Naive B cell (primary cell): Measurements from ENCODE around the gene OR2S2. TPM values are rescaled to one million over a fixed set of nuclear protein-coding genes. Genes with fewer than 3 reads are reported as not detected.

ENCODE experiments used
- ATAC-seq, 2 donors: fragments of 150-1000 bp; cut with Tn5 transposase; 2 replicates each; pipeline ENCODE4 v1.10.0; 2021; ENCODE audit warnings: low read depth in 2 of 2, mild to moderate bottlenecking in 2 of 2, moderate library complexity in 2 of 2
- DNase-seq: peaks from one replicate; pipeline ENCODE4 v3.0.0; 2022
- H3K27ac Mint-ChIP-seq, 6 donors: one replicate each; pipeline ENCODE4 v1.8.0; 2020 to 2022; ENCODE audit warnings: mild to moderate bottlenecking in 6 of 6, mixed read lengths in 6 of 6, moderate library complexity in 5 of 6, inconsistent platforms in 2 of 6
- H3K27me3 Mint-ChIP-seq, 3 donors: one replicate each; pipeline ENCODE4 v1.8.0; 2021 to 2022; ENCODE audit warnings: mixed read lengths in 3 of 3, mild to moderate bottlenecking in 1 of 3
- H3K36me3 Mint-ChIP-seq, 2 donors: one replicate each; pipeline ENCODE4 v1.8.0; 2020 to 2022; ENCODE audit warnings: mixed read lengths in 2 of 2, inconsistent platforms in 1 of 2, mild to moderate bottlenecking in 1 of 2
- H3K4me1 Mint-ChIP-seq, 3 donors: one replicate each; pipeline ENCODE4 v1.8.0; 2020 to 2022; ENCODE audit warnings: mixed read lengths in 3 of 3, inconsistent platforms in 1 of 3, mild to moderate bottlenecking in 1 of 3, moderate library complexity in 1 of 3
- H3K4me3 Mint-ChIP-seq, 8 donors: one replicate each; pipeline ENCODE4 v1.8.0; 2020 to 2022; ENCODE audit warnings: mild to moderate bottlenecking in 8 of 8, mixed read lengths in 8 of 8, moderate library complexity in 8 of 8, inconsistent platforms in 2 of 8
- H3K9me3 Mint-ChIP-seq, 7 donors: one replicate each; pipeline ENCODE4 v1.8.0; 2020 to 2022; ENCODE audit warnings: mixed read lengths in 7 of 7, mild to moderate bottlenecking in 5 of 7, inconsistent platforms in 2 of 7, moderate library complexity in 1 of 7
- polyA plus RNA-seq, 6 donors: library from polyadenylated mRNA; unstranded; fragments of 300-500 nt; fragmentation: Illumina TruSeq; gene quantifications; one replicate each; pipeline ENCODE4 v1.2.3, GENCODE V29; 2021; ENCODE audit warnings: low read depth in 6 of 6

OR2S2 gene
- polyA plus RNA-seq, 6 donors from 2014 or later, result not detected

GRCh38 chr9:35954942-35955546 lies 2.9 kb downstream of the OR2S2 start:
- Mint-ChIP-seq H3K36me3 (no peaks in the 10 kb centered on the region), H3K4me1 (peaks cover 0 to 3% (median 0%) of the 10 kb centered on the region in 3 donors), H3K27ac (no peak overlapping the region), H3K9me3 (peaks cover 0 to 2% (median 0%) of the 10 kb centered on the region in 7 donors), H3K27me3 (peaks cover 41 to 46% (median 44%) of the 10 kb centered on the region in 3 donors), H3K4me3 (no peak overlapping the region)
- ATAC-seq (peak; percentile 75 to 86), DNase-seq (peak; percentile 57)

- Mint-ChIP-seq H3K27ac (peak overlapping the region in 1 of 6 donors; percentile 63), H3K4me3 (no peak overlapping the region), H3K36me3 (no peaks in the 10 kb centered on the region), H3K27me3 (peaks cover 35 to 48% (median 40%) of the 10 kb centered on the region in 3 donors), H3K4me1 (peaks cover 0 to 3% (median 0%) of the 10 kb centered on the region in 3 donors), H3K9me3 (peaks cover 0 to 2% (median 0%) of the 10 kb centered on the region in 7 donors)
- no peak for ATAC-seq
- DNase-seq, result no peak
Measured at GRCh38 chr9:35952526-35953191, 5.3 kb downstream of the OR2S2 start.

- H3K27ac Mint-ChIP-seq, result no peak overlapping the region
- H3K9me3 Mint-ChIP-seq, result peaks cover 0 to 2% (median 0%) of the 10 kb centered on the region in 7 donors
- peaks cover 0 to 3% (median 0%) of the 10 kb centered on the region in 3 donors for H3K4me1 Mint-ChIP-seq
- H3K4me3 Mint-ChIP-seq, result no peak overlapping the region
- ATAC-seq (no peak), DNase-seq (no peak)
- no peaks in the 10 kb centered on the region for H3K36me3 Mint-ChIP-seq
- H3K27me3 Mint-ChIP-seq, result peaks cover 26 to 42% (median 31%) of the 10 kb centered on the region in 3 donors
Measured at GRCh38 chr9:35951736-35952135, 6.2 kb downstream of the OR2S2 start.

GRCh38 chr9:35948901-35949318 lies 9.0 kb downstream of the OR2S2 start:
- H3K4me3 Mint-ChIP-seq, result no peak overlapping the region
- no peaks in the 10 kb centered on the region for H3K36me3 Mint-ChIP-seq
- H3K9me3 Mint-ChIP-seq, result peaks cover 0 to 2% (median 0%) of the 10 kb centered on the region in 7 donors
- DNase-seq (no peak), ATAC-seq (no peak)
- H3K4me1 Mint-ChIP-seq, result peaks cover 5 to 6% (median 5%) of the 10 kb centered on the region in 3 donors
- peaks cover 35 to 49% (median 46%) of the 10 kb centered on the region in 3 donors for H3K27me3 Mint-ChIP-seq
- H3K27ac Mint-ChIP-seq, result no peak overlapping the region

GRCh38 chr9:35948451-35948850 lies 9.5 kb downstream of the OR2S2 start:
- H3K9me3 Mint-ChIP-seq, result peaks cover 0 to 2% (median 0%) of the 10 kb centered on the region in 7 donors
- DNase-seq (no peak), ATAC-seq (no peak)
- peaks cover 39 to 48% (median 47%) of the 10 kb centered on the region in 3 donors for H3K27me3 Mint-ChIP-seq
- no peaks in the 10 kb centered on the region for H3K36me3 Mint-ChIP-seq
- H3K4me3 Mint-ChIP-seq, result no peak overlapping the region
- H3K27ac Mint-ChIP-seq, result no peak overlapping the region
- H3K4me1 Mint-ChIP-seq, result peaks cover 5 to 6% (median 5%) of the 10 kb centered on the region in 3 donors

- Mint-ChIP-seq H3K27me3 (peaks cover 39 to 59% (median 55%) of the 10 kb centered on the region in 3 donors), H3K4me1 (peaks cover 5 to 6% (median 5%) of the 10 kb centered on the region in 3 donors), H3K4me3 (no peak overlapping the region), H3K36me3 (no peaks in the 10 kb centered on the region), H3K9me3 (peaks cover 0 to 2% (median 0%) of the 10 kb centered on the region in 7 donors), H3K27ac (no peak overlapping the region)
- peak; percentile 54 to 73 for ATAC-seq
- peak; percentile 45 for DNase-seq
Measured at GRCh38 chr9:35945341-35946018, 12.5 kb downstream of the OR2S2 start.

- no peak overlapping the region for H3K4me3 Mint-ChIP-seq
- H3K4me1 Mint-ChIP-seq, result peaks cover 5 to 6% (median 5%) of the 10 kb centered on the region in 3 donors
Measured at GRCh38 chr9:35944841-35945240, 13.1 kb downstream of the OR2S2 start.

GRCh38 chr9:35944173-35944572 lies 13.8 kb downstream of the OR2S2 start:
- Mint-ChIP-seq H3K27ac (no peak overlapping the region), H3K36me3 (no peaks in the 10 kb centered on the region), H3K27me3 (peaks cover 43 to 56% (median 49%) of the 10 kb centered on the region in 3 donors), H3K9me3 (no peaks in the 10 kb centered on the region), H3K4me3 (no peak overlapping the region), H3K4me1 (peaks cover 5 to 6% (median 5%) of the 10 kb centered on the region in 3 donors)
- ATAC-seq (no peak), DNase-seq (no peak)

More at GRCh38 chr9:35944841-35945240, 13.1 kb downstream of the OR2S2 start:
- Mint-ChIP-seq H3K9me3 (no peaks in the 10 kb centered on the region), H3K36me3 (no peaks in the 10 kb centered on the region), H3K27me3 (peaks cover 41 to 60% (median 55%) of the 10 kb centered on the region in 3 donors), H3K27ac (no peak overlapping the region)
- ATAC-seq, result no peak
- DNase-seq, result no peak

- H3K27me3 Mint-ChIP-seq, result peaks cover 45 to 51% (median 50%) of the 10 kb centered on the region in 3 donors
- H3K9me3 Mint-ChIP-seq, result peaks cover 0 to 2% (median 0%) of the 10 kb centered on the region in 7 donors
- no peak overlapping the region for H3K27ac Mint-ChIP-seq
- peaks cover 11 to 21% (median 18%) of the 10 kb centered on the region in 3 donors for H3K4me1 Mint-ChIP-seq
- DNase-seq (no peak), ATAC-seq (no peak)
- H3K36me3 Mint-ChIP-seq, result no peaks in the 10 kb centered on the region
- H3K4me3 Mint-ChIP-seq, result no peak overlapping the region
Measured at GRCh38 chr9:35942286-35942685, 15.7 kb downstream of the OR2S2 start.

GRCh38 chr9:35940458-35941407 lies 17.2 kb downstream of the OR2S2 start:
- H3K4me3 Mint-ChIP-seq, result no peak overlapping the region
- ATAC-seq (no peak), DNase-seq (no peak)
- H3K36me3 Mint-ChIP-seq, result no peaks in the 10 kb centered on the region
- H3K27ac Mint-ChIP-seq, result no peak overlapping the region
- peaks cover 14 to 26% (median 20%) of the 10 kb centered on the region in 3 donors for H3K4me1 Mint-ChIP-seq
- H3K27me3 Mint-ChIP-seq, result peaks cover 42 to 53% (median 52%) of the 10 kb centered on the region in 3 donors
- peaks cover 0 to 8% (median 2%) of the 10 kb centered on the region in 7 donors for H3K9me3 Mint-ChIP-seq

GRCh38 chr9:35939679-35940250 lies 18.2 kb downstream of the OR2S2 start:
- Mint-ChIP-seq H3K27me3 (peaks cover 33 to 44% (median 44%) of the 10 kb centered on the region in 3 donors), H3K9me3 (peaks cover 0 to 8% (median 2%) of the 10 kb centered on the region in 7 donors), H3K27ac (no peak overlapping the region), H3K4me1 (peaks cover 11 to 24% (median 18%) of the 10 kb centered on the region in 3 donors), H3K36me3 (no peaks in the 10 kb centered on the region), H3K4me3 (peak overlapping the region in 1 of 8 donors; percentile 7)
- DNase-seq (no peak), ATAC-seq (no peak)
